Immature natural killer cell (primary cell): ENCODE measurements around the gene DRAP1. TPM values are rescaled to one million over a fixed set of nuclear protein-coding genes. Genes with fewer than 3 reads are reported as not detected.
"Not testable (repeated sequence)": the region's sequence is repeated elsewhere in the genome, so short reads cannot be mapped to it uniquely, and the experiment has no call there.

Experiments
- DNase-seq, 3 donors: peaks; one replicate each; pipeline ENCODE4 v3.0.0; 2022; ENCODE audit warnings: mixed read lengths in 1 of 3
- H3K27ac Mint-ChIP-seq, 6 donors: one replicate each; pipeline ENCODE4 v1.8.0; 2020; ENCODE audit warnings: mixed read lengths in 6 of 6, mild to moderate bottlenecking in 5 of 6, inconsistent platforms in 4 of 6, moderate library complexity in 3 of 6
- H3K27me3 Mint-ChIP-seq, 3 donors: one replicate each; pipeline ENCODE4 v1.8.0; 2020 to 2021; ENCODE audit warnings: low read depth in 3 of 3, mild to moderate bottlenecking in 3 of 3, mixed read lengths in 3 of 3, moderate library complexity in 3 of 3, inconsistent platforms in 1 of 3
- H3K36me3 Mint-ChIP-seq, 3 donors: one replicate each; pipeline ENCODE4 v1.8.0; 2020; ENCODE audit warnings: mixed read lengths in 3 of 3, inconsistent platforms in 2 of 3, mild to moderate bottlenecking in 2 of 3
- H3K4me1 Mint-ChIP-seq, 2 donors: one replicate each; pipeline ENCODE4 v1.8.0; 2020; ENCODE audit warnings: inconsistent platforms in 2 of 2, mild to moderate bottlenecking in 2 of 2, mixed read lengths in 2 of 2, moderate library complexity in 1 of 2
- H3K4me3 Mint-ChIP-seq, 5 donors: one replicate each; pipeline ENCODE4 v1.8.0; 2020; ENCODE audit warnings: mild to moderate bottlenecking in 5 of 5, mixed read lengths in 5 of 5, inconsistent platforms in 3 of 5, moderate library complexity in 3 of 5
- H3K9me3 Mint-ChIP-seq, 6 donors: one replicate each; pipeline ENCODE4 v1.8.0; 2020; ENCODE audit warnings: mild to moderate bottlenecking in 6 of 6, mixed read lengths in 6 of 6, inconsistent platforms in 4 of 6, moderate library complexity in 3 of 6
- polyA plus RNA-seq, 3 donors: library from polyadenylated mRNA; unstranded; fragments of 300-500 nt; fragmentation: Illumina TruSeq; gene quantifications; one replicate each; pipeline ENCODE4 v1.2.3, GENCODE V29; 2021

DRAP1 gene
- polyA plus RNA-seq, 3 donors from 2014 or later: 135 to 234 (median 182) TPM

DNA sequence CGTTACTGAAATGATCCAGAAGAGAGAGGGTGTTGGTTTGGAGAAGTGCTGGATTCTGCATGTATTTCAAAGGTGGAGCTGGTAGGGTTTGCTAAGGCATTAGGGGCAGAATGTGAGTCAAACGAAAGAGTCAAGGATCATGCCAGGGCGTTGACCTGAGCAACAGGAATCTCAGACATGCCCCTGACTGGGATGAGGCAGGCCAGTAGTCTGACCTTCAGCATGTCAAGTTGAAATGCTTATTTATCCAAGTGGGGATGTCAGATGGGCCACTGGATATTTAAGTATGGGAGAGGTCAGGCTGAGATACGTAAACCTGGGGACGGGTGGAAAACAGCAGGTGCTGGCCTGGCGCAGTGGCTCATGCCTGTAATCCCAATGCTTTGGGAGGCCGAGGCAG lies 23.3 kb downstream of the DRAP1 start:
- no peaks in the 10 kb centered on the region for H3K4me1 Mint-ChIP-seq
- H3K9me3 Mint-ChIP-seq: no peaks in the 10 kb centered on the region
- H3K36me3 Mint-ChIP-seq: no peaks in the 10 kb centered on the region
- H3K27me3 Mint-ChIP-seq: peaks cover 0 to 5% (median 0%) of the 10 kb centered on the region in 3 donors
- H3K4me3 Mint-ChIP-seq: no peak overlapping the region
- H3K27ac Mint-ChIP-seq: no peak overlapping the region
- DNase-seq: no peak

DNA sequence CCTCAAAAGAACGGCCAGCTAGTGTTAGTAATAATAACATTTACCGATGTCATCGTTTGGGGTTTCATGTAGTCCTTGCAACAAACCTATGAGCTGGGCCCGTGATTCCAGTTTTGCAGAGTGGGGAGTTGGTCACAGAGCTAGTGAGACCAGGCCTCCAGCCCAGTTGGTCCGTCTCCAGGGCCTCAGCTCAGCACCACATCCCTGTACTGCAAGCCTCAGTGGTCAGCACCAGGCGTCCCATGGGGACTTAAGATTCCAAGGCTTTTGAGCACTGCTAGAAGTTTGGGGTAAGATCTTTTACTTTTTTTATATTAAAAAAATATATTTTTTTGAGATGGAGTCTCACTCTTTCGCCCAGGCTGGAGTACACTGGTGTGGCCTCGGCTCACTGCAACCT lies 25.0 kb downstream of the DRAP1 start:
- H3K27ac Mint-ChIP-seq: no peak overlapping the region
- H3K4me1 Mint-ChIP-seq: no peaks in the 10 kb centered on the region
- no peaks in the 10 kb centered on the region for H3K36me3 Mint-ChIP-seq
- no peak for DNase-seq
- no peaks in the 10 kb centered on the region for H3K9me3 Mint-ChIP-seq
- H3K4me3 Mint-ChIP-seq: no peak overlapping the region
- H3K27me3 Mint-ChIP-seq: peaks cover 0 to 5% (median 0%) of the 10 kb centered on the region in 3 donors

DNA sequence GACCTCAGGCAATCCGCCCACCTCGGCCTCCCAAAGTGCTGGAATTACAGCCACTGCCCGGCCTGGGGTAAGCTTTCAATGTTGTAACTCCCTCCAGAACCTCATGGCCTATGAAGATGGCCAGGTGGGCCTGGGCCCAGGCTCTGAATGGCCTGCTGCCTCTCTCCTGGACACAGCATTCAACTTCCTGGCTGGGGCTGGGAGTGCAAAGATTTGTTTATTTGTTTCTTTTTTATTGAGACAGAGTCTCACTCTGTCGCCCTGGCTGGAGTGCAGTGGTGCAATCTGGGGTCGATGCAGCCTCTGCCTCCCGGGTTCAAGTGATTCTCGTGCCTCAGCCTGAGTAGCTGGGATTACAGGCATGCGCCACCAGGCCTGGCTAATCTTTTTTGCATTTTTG lies 25.5 kb downstream of the DRAP1 start:
- peaks cover 0 to 5% (median 0%) of the 10 kb centered on the region in 3 donors for H3K27me3 Mint-ChIP-seq
- H3K27ac Mint-ChIP-seq: no peak overlapping the region
- H3K4me3 Mint-ChIP-seq: no peak overlapping the region
- H3K9me3 Mint-ChIP-seq: no peaks in the 10 kb centered on the region
- H3K4me1 Mint-ChIP-seq: no peaks in the 10 kb centered on the region
- no peak for DNase-seq
- H3K36me3 Mint-ChIP-seq: no peaks in the 10 kb centered on the region

DNA sequence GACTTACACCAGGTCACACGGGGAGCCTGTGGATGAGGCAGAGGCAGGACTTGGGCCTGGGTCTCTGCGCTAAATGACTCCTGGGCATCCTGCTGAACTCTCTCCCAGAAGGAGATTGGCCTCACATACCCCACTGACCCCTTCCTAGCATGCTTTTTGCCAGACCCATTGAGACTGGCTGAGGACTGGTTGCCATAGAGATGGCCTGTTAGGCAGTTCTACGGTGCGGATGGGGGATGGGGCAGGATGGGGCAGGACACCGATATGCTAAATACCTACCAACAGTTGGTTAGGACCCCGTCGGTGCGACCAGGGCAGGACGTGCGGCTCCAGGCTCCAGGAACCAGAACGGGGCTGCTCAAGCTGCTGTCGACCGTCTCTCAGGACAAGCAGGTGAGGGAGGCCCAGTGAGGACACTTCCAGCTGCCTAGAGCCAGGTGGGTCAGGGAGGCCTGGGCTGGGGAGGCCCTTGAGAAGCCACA lies 26.2 kb downstream of the DRAP1 start, which contains the start of gene TSGA10IP:
TSGA10IP (plus strand) TSS at position 51 of the 482 bp plus-strand sequence; CDS start at position 247, 196 bp downstream.
- H3K4me1 Mint-ChIP-seq: no peaks in the 10 kb centered on the region
- H3K4me3 Mint-ChIP-seq: no peak within 1 kb of the TSS
- H3K36me3 Mint-ChIP-seq: no peaks in the 10 kb centered on the region
- DNase-seq: no peak
- H3K27me3 Mint-ChIP-seq: peaks cover 0 to 5% (median 0%) of the 10 kb centered on the region in 3 donors
- H3K27ac Mint-ChIP-seq: no peak within 1 kb of the TSS
- H3K9me3 Mint-ChIP-seq: no peaks in the 10 kb centered on the region

DNA sequence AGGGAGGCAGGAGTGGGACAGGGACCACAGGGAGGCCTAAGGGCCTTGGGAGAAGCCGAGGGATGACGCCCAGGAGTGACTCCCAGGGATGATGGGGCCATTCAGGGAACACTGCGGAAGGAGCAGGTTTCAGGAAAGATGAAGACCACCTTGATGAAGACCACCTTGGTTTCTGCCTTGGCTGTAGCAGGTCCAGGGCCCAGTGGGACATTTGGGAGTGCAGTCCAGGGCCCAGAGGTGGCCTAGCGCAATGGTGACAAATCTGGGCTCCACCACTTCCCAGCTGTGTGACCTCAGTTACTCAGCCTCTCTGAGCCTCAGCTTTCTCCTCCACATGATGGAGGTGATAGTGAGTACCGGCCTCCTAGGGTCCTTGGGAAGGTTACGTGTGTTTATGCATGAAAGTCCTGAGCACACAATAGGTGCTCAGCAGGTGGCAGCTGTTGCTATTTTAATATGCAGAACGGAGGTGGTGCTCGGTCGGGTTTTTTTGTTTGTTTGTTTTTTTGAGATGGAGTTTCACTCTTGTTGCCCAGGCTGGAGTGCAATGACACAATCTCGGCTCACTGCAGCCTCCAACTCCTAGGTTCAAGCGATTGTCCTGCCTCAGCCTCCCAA lies 26.8 kb downstream of the DRAP1 start:
- Mint-ChIP-seq H3K4me3 (no peak overlapping the region), H3K4me1 (no peaks in the 10 kb centered on the region), H3K36me3 (no peaks in the 10 kb centered on the region), H3K9me3 (no peaks in the 10 kb centered on the region), H3K27me3 (peaks cover 0 to 5% (median 0%) of the 10 kb centered on the region in 3 donors), H3K27ac (no peak overlapping the region)
- DNase-seq: no peak

DNA sequence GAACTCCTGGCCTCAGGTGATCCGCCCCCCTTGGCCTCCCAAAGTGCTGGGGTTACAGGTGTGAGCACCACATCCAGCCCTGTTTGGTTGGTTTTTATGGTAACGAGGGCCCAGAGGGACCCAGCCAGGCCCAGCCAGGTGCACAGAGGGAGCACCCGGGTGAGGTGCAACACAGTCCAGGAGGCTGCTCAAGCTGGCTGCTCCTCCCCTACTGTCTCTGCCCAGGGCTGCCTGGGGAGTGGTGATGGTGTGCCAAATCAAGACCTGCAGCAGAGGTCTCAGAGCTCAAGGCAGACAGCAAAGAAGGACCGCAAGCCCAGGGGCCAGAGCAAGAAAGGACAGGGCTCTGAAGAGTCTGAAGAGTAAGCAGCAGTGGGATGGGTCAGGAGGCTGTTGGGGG lies 27.4 kb downstream of the DRAP1 start:
- Mint-ChIP-seq H3K4me1 (no peaks in the 10 kb centered on the region), H3K9me3 (no peaks in the 10 kb centered on the region), H3K36me3 (no peaks in the 10 kb centered on the region), H3K27ac (no peak overlapping the region), H3K4me3 (no peak overlapping the region), H3K27me3 (peaks cover 0 to 2% (median 0%) of the 10 kb centered on the region in 3 donors)
- DNase-seq: no peak

DNA sequence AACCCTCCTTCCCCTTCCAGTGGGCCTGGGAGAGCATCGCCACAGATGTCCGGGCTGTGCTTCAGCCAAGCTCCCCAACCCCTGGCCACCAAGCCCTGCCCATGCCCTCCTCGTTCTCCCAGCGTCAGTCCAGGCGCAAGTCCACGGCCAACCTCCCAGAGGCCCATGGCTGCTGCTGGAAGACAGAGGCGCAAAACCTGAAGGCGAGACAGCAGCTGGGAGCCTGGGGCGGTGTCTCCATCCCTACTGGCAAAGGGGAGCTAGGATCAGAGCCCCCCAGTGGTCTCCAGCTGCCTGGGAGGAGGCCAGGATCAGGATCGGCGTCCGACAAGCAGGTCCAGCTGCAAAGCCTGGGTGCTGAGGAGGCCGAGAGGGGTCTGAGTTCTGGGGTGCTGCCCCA lies 27.9 kb downstream of the DRAP1 start:
- Mint-ChIP-seq H3K36me3 (no peaks in the 10 kb centered on the region), H3K9me3 (no peaks in the 10 kb centered on the region), H3K4me3 (no peak overlapping the region), H3K27me3 (peaks cover 0 to 2% (median 0%) of the 10 kb centered on the region in 3 donors), H3K4me1 (no peaks in the 10 kb centered on the region), H3K27ac (no peak overlapping the region)
- no peak for DNase-seq

DNA sequence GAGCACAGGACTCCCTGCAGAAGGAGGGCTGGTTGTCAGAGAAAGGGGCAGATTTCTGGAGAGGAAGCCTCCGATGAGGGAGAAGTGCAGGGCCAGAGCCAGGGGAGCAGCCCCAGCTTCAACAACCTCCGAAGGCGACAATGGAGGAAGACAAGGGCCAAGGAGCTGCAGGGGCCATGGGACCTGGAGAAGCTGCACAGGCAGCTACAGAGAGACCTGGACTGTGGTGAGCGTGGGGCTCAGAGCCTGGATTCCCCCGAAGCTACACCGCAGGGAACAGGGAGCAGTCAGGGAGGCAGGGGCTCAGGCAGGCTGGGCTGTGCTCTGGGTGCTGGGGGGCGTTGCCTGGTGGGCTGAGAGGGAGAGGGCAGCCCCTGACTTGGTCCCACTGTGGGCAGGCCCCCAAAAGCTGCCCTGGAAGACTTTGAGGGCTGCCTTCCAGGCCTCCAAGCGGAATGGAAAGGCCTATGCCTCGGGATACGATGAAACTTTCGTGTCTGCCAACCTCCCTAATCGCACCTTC lies 28.4 kb downstream of the DRAP1 start:
- Mint-ChIP-seq H3K9me3 (no peaks in the 10 kb centered on the region), H3K27ac (no peak overlapping the region), H3K4me1 (no peaks in the 10 kb centered on the region), H3K4me3 (no peak overlapping the region), H3K36me3 (no peaks in the 10 kb centered on the region), H3K27me3 (peaks cover 0 to 2% (median 0%) of the 10 kb centered on the region in 3 donors)
- no peak for DNase-seq

DNA sequence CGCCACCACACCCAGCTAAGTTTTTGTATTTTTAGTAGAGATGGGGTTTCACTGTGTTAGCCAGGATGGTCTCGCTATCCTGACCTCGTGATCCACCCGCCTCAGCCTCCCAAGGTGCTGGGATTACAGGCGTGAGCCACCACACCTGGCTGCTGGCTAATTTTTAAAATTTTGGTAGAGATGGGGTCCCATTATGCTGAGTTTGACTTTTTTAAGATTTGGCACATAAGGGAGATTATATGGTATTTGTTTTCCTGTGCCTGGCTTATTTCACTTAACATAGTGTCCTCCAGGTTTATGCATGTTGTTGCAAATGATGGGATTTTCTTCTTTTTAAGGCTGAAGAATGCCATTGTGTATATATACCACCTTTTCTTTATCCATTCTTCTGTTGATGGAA lies 31.5 kb downstream of the DRAP1 start:
- not testable (repeated sequence) for H3K4me3 Mint-ChIP-seq, H3K9me3 Mint-ChIP-seq, H3K27ac Mint-ChIP-seq, DNase-seq, H3K27me3 Mint-ChIP-seq, H3K36me3 Mint-ChIP-seq, H3K4me1 Mint-ChIP-seq

DNA sequence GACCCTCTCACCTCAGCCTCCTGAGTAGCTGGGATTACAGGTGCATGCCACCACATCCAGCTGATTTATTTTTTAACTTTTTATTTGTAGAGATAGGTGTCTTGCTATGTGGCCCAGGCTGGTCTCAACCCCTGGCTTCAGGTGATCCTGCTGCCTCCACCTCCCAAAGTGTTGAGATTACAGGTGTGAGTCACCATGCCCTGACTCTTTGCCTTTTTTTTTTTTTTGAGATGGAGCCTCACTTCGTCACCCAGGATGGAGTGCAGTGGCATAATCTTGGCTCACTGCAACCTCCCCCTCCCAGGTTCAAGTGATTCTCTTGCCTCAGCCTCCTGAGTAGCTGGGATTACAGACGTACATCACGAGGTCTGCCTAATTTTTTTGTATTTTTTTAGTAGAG lies 32.4 kb downstream of the DRAP1 start:
- H3K4me1 Mint-ChIP-seq, H3K27me3 Mint-ChIP-seq, H3K9me3 Mint-ChIP-seq, H3K27ac Mint-ChIP-seq, DNase-seq, H3K4me3 Mint-ChIP-seq, H3K36me3 Mint-ChIP-seq: not testable (repeated sequence)

DNA sequence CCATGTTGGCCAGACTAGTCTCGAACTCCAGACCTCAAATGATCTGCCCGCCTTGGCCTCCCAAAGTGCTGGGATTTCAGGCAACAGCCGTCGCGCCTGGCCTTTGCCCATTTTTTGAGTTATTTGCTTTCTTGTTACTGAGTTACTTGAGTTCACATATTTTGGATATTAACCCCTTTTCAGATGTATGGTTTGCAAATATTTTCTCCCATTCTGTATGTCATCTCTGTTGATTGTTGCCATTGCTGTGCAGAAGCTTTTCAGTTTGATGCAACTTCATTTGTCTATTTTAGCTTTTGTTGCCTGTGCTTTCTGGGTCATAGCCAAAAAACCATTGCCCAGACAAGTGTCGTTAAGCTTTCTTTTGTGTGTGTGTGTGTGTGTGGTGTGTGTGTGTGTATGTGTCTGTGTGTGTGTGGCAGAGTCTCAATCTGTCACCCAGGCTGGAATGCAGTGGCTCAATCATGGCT lies 32.9 kb downstream of the DRAP1 start:
- peaks cover 0 to 6% of the 10 kb centered on the region in 2 donors for H3K4me1 Mint-ChIP-seq
- no peak for DNase-seq
- no peak overlapping the region for H3K27ac Mint-ChIP-seq
- H3K27me3 Mint-ChIP-seq: peaks cover 0 to under 1% (median 0%) of the 10 kb centered on the region in 3 donors
- no peaks in the 10 kb centered on the region for H3K36me3 Mint-ChIP-seq
- no peaks in the 10 kb centered on the region for H3K9me3 Mint-ChIP-seq
- H3K4me3 Mint-ChIP-seq: no peak overlapping the region

DNA sequence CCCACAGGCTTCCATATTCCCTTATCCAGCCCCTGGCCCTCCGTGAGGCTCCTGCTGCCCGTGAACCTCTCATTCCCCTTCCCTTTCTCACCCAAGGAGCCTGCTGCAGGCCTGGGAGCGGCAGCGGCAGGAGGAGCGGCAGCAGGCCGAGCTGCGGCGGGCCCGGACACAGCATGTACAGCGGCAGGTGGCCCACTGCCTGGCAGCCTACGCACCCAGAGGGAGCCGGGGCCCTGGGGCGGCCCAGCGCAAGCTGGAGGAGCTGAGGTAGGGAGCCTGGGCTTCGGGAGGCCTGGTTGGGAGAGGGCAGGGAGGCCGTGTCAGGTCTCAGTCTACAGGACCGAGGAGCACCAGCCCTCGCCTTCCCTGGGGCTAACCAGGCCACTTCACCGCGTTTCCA lies 34.2 kb downstream of the DRAP1 start:
- H3K27me3 Mint-ChIP-seq: no peaks in the 10 kb centered on the region
- no peak overlapping the region for H3K4me3 Mint-ChIP-seq
- peaks cover 0 to 6% of the 10 kb centered on the region in 2 donors for H3K4me1 Mint-ChIP-seq

DNA sequence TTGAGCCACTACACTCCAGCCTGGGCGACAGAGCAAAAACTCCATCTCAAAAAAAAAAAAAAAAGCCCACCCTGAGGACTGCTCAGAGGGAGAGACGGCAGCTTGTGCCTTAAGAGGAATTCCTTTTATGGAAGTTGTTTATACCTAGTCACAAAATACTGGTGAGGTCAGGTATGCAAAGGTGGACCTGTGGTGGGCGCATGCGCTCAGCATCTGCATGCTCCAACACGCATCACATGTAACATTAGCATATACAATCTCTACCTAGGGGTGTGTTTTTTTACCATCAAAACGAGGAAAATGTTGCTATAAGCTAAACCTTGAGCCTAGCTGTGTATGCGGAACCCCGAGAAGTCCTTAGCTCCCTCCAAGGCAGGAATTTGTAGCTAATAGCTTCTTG lies 35.5 kb downstream of the DRAP1 start:
- Mint-ChIP-seq H3K27me3 (peaks cover 0 to 1% (median 0%) of the 10 kb centered on the region in 3 donors), H3K36me3 (no peaks in the 10 kb centered on the region), H3K27ac (no peak overlapping the region), H3K4me3 (no peak overlapping the region), H3K9me3 (no peaks in the 10 kb centered on the region), H3K4me1 (peaks cover 0 to 6% of the 10 kb centered on the region in 2 donors)
- no peak for DNase-seq

More for the DNA sequence above, 34.2 kb downstream of the DRAP1 start:
- no peaks in the 10 kb centered on the region for H3K36me3 Mint-ChIP-seq
- H3K27ac Mint-ChIP-seq: no peak overlapping the region
- DNase-seq: no peak
- H3K9me3 Mint-ChIP-seq: no peaks in the 10 kb centered on the region

DNA sequence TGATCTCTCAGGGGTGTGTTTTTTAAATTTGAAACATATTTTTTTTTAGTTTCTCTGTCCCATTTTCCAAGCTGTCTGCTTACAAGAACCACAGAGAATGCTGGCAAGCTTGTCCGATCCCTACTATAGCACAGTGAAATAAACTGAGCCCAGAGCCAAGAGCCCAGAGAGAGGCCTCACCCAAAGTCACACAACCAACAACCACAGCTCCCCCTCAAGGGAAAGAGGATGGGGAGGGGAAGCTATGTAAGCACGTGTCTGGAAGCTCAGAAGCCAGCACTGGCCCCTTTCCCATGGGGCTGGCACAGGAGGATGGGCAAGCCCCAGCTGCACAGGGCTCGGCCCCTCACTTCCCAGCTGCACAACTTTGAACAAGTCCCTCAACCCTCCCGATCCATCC lies 39.1 kb downstream of the DRAP1 start:
- peaks cover 0 to 4% (median 0%) of the 10 kb centered on the region in 3 donors for H3K36me3 Mint-ChIP-seq
- peak overlapping the region in 1 of 5 donors; percentile 40 for H3K4me3 Mint-ChIP-seq
- no peak for DNase-seq
- peak overlapping the region in 1 of 6 donors; percentile 3 for H3K27ac Mint-ChIP-seq
- H3K9me3 Mint-ChIP-seq: no peaks in the 10 kb centered on the region
- H3K27me3 Mint-ChIP-seq: peaks cover 5 to 8% (median 6%) of the 10 kb centered on the region in 3 donors
- peaks cover 21 to 28% of the 10 kb centered on the region in 2 donors for H3K4me1 Mint-ChIP-seq
